Brain pericyte (primary cell): Measurements from ENCODE around the gene CCDC57.
"Not testable (repeated sequence)": the region's sequence is repeated elsewhere in the genome, so short reads cannot be mapped to it uniquely, and the experiment has no call there.

ENCODE experiments used
- DNase-seq: peaks from one replicate; pipeline ENCODE4 v3.0.0-alpha.2; 2012; ENCODE audit warnings: low read depth, low spot score

CCDC57 gene

GRCh38 chr17:82178499-82179261 is 34.0 kb downstream of the CCDC57 start:
- DNase-seq = no peak

- DNase-seq = no peak
Measured at GRCh38 chr17:82177761-82178498, 34.7 kb downstream of the CCDC57 start.

- DNase-seq = no peak
Measured at GRCh38 chr17:82177276-82177675, 35.4 kb downstream of the CCDC57 start.

GRCh38 chr17:82175951-82176350 is 36.7 kb downstream of the CCDC57 start:
- no peak for DNase-seq

- DNase-seq = no peak
Measured at GRCh38 chr17:82175201-82175600, 37.4 kb downstream of the CCDC57 start.

GRCh38 chr17:82174042-82174857 is 38.4 kb downstream of the CCDC57 start:
- not testable (repeated sequence) for DNase-seq

- no peak for DNase-seq
Measured at GRCh38 chr17:82173351-82174041, 39.1 kb downstream of the CCDC57 start.

- DNase-seq = no peak
Measured at GRCh38 chr17:82172486-82173160, 40.0 kb downstream of the CCDC57 start.

- DNase-seq = no peak
Measured at GRCh38 chr17:82171750-82172375, 40.8 kb downstream of the CCDC57 start.

- DNase-seq = no peak
Measured at GRCh38 chr17:82170412-82170961, 42.2 kb downstream of the CCDC57 start.

- no peak for DNase-seq
Measured at GRCh38 chr17:82168568-82168967, 44.1 kb downstream of the CCDC57 start.

- no peak for DNase-seq
Measured at GRCh38 chr17:82167028-82167427, 45.6 kb downstream of the CCDC57 start.

- DNase-seq = no peak
Measured at GRCh38 chr17:82164853-82165252, 47.8 kb downstream of the CCDC57 start.

GRCh38 chr17:82161216-82161615 is 51.4 kb downstream of the CCDC57 start:
- no peak for DNase-seq

GRCh38 chr17:82160075-82160474 is 52.6 kb downstream of the CCDC57 start:
- no peak for DNase-seq

GRCh38 chr17:82158825-82159224 is 53.8 kb downstream of the CCDC57 start:
- no peak for DNase-seq

- no peak for DNase-seq
Measured at GRCh38 chr17:82157046-82158035, 55.3 kb downstream of the CCDC57 start.

GRCh38 chr17:82156284-82156925 is 56.2 kb downstream of the CCDC57 start:
- DNase-seq = no peak

GRCh38 chr17:82155606-82156005 is 57.0 kb downstream of the CCDC57 start:
- DNase-seq = no peak
